RCC 7860 (cell line): ENCODE results near the gene NAGS.
"Not testable (repeated sequence)": the region's sequence is repeated elsewhere in the genome, so short reads cannot be mapped to it uniquely, and the experiment has no call there.

Experiments
- DNase-seq: peaks from one replicate; pipeline ENCODE4 v3.0.0-alpha.2; 2015; ENCODE audit warnings: low spot score
- FAIRE-seq: peaks from 2 replicates; lab custom pipeline; 2012; peaks lifted over from hg19 to GRCh38; lab: Jason Lieb, UNC

NAGS gene

DNA sequence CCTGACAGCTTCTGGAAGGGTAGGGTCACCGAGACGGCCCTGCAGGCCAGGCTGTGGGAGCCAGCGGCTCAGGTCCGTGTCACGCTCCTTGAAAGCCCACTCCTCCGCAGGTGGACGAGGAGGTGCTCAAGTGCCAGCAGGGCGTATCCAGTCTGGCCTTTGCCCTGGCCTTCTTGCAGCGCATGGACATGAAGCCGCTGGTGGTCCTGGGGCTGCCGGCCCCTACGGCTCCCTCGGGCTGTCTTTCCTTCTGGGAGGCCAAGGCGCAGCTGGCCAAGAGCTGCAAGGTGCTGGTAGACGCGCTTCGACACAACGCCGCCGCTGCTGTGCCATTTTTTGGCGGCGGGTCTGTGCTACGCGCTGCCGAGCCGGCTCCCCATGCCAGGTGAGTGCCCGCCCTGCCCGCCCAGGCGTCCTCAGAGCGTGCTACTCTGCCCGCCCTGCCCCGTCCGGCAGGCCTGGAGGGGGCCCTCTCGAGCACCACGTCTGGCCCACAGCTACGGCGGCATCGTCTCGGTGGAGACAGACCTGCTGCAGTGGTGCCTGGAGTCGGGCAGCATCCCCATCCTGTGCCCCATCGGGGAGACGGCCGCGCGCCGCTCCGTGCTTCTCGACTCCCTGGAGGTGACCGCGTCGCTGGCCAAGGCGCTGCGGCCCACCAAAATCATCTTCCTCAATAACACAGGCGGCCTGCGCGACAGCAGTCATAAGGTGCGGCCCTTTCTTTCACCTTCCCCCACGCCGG, 1.3 kb downstream of the NAGS start:
- FAIRE-seq, result no peak

DNA sequence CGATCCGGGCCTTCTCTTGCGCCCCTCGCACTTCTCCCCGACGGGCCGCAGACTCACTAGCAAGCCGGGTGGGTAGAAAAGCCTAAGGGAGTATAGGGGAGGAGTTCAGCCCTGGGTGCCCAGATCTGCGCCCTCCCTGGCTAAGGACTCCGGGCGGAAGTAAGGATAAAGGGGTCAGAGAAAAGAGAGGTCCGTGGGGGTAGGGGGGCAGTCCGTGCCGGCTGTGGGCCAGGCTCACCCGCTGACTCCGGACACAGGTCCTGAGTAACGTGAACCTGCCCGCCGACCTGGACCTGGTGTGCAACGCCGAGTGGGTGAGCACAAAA, 1.8 kb downstream of the NAGS start:
- FAIRE-seq, result no peak
- no peak for DNase-seq

More for the DNA sequence above, 1.3 kb downstream of the NAGS start:
- no peak for DNase-seq

DNA sequence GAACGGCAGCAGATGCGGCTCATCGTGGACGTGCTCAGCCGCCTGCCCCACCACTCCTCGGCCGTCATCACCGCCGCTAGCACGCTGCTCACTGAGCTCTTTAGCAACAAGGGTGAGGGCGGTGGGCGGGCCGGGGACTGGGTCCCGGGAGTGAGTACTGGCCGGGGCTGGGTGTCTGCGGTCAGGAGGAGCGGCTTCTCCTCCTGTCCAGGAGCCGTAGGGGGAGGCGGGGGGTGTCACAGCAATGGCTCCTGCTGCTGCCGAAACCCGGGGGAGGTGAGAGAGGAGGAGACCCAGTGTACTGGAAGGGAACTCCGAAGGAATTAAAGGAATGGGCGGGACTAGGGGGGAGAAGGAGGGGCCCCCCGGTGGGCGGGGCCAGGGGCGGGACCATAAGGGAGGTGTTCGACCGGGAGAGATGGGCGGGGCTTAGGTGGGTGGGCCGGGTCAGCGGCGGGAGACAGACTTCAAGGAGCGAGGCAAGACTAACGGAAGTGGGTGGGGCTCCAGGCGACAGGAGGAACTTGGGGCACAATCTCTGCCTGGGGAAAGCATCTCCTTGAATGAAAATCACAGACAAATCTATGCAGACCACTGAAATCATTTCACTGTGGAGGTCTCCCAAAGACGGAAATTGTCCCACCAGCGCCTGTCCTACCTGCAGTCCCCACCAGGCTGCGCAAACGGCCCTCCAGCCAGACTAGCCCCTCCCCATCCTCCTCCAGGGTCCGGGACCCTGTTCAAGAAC, 2.4 kb downstream of the NAGS start:
- DNase-seq, result peak; percentile 85
- FAIRE-seq, result peak; percentile 14

DNA sequence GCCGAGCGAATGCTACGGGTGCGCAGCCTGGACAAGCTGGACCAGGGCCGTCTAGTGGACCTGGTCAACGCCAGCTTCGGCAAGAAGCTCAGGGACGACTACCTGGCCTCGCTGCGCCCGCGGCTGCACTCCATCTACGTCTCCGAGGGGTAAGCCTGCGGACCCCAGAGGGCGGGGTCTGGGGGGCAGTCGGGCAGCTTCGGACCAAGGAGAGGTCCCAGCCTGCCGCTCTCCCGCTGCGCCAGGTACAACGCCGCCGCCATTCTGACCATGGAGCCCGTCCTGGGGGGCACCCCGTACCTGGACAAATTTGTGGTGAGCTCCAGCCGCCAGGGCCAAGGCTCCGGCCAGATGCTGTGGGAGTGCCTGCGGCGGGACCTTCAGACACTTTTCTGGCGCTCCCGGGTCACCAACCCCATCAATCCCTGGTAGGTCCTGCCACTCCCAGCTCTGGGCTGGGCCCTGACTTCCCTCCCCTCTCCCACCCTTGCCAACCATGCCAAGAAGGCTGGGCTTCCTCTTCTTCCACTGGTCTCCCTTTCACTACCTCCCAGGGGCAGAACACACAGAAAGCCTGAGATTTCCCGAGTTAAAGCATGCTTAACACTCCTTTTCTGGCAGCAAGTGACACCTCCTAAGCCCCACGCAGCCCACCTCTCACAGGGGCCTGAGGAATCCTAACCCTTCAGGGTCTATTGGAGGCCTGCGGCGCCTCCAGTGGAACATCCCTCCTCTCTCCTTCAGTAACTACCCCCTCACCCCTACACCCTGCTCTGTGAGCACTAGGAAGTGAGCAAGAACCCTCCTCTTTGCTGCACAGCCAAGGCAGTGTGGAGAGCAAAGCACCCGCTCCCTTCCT, 3.2 kb downstream of the NAGS start:
- no peak for DNase-seq

DNA sequence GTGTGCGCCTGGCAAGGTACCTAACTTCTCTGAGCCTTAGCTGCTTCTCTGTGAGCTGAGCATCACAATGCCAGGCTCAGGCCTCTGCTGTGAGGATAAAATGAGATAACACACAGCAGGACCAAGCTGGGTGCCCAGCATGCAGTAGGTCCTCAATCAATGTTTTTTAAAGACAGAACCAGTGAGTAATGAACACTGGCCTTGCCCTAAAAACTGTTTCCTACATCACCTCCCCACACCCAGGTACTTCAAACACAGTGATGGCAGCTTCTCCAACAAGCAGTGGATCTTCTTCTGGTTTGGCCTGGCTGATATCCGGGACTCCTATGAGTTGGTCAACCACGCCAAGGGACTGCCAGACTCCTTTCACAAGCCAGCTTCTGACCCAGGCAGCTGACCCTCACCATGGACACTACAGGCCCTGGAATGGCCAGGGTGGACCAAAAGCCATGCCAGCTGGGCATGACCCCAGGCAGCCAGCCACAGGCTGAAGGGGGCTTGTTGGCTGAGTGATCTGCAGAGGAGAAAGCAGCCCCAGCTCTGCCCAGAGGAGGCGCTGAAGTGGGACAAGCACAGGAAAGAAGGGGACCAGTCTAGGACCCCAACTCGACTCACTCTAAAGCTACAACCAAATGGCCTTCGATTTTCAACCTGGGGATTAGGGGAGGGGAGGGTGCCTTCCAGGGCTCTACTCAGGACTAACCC, 3.9 kb downstream of the NAGS start:
- no peak for FAIRE-seq

More for the DNA sequence above, 3.2 kb downstream of the NAGS start:
- FAIRE-seq, result no peak

DNA sequence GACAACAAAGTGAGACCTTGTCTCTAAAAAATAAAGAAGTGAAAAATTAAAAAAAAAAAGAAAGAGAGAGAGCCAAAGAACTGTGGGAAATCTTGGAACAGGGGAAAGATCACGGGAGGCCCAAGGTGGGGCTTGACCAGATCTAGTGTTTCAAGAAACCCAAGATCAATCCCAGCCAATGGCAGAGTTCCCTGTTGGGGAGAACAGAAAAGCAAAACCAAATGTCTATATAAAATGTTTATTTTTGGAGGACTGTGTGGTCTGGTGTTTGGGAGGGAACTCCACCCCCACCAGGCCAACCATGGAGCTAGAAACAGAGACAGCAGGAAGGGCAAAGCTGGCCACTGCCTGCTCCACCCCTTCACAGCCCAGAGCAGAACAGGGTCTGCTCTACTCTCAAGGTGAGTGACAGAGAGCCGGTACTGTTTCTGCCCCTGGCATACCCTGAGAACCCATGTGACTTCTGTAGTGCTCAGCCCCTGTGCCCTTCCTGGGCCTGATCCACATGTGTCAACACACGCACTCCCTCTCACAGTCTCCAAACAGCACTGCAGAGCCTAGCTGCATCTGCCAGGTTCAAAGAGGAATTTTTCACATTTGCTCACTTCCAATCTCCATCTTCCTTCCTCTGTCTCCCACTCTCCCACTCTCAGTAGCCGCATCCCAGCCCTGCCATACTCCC, 6.7 kb downstream of the NAGS start:
- FAIRE-seq, result no peak
- no peak for DNase-seq

More for the DNA sequence above, 3.9 kb downstream of the NAGS start:
- no peak for DNase-seq

DNA sequence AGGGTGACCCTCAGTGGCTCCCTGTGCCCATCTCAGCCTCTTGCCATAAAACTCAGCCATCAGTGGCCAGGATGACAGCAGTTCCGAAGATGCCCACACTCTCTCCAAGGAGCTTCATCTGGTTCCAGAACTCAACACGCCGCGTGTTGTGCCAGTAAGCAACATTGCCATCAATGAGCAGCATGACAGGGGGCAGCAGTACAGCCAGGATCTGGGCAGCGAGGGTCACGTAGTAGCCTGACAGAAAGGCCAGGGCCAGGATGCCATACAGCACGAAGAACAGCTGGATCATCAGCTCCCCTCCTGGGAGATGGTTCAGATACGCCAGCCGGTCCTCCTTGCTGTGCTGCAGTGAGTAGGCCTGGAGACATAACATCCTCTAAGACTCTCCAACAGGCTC, 7.5 kb downstream of the NAGS start:
- no peak for FAIRE-seq

DNA sequence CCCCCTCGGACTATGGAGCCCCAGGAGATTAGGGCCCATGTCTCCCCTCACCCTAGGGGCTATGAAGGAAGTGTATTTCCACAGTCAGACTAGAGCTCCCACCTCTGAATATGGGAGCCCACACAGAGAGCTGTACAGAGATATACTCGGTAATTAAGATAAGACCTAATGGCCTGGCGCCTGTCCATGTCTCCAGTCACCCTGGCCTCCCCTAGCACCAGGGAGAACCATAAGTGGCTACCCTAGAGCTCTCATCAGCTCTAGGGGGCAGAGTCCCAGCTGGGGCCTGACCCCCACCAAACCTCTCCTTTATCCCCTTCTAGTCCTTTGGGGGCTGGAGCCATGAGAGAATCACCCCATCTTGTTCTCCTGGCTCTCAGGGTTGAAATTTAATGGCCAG, 8.0 kb downstream of the NAGS start:
- DNase-seq (no peak), FAIRE-seq (no peak)

More for the DNA sequence above, 7.5 kb downstream of the NAGS start:
- no peak for DNase-seq

DNA sequence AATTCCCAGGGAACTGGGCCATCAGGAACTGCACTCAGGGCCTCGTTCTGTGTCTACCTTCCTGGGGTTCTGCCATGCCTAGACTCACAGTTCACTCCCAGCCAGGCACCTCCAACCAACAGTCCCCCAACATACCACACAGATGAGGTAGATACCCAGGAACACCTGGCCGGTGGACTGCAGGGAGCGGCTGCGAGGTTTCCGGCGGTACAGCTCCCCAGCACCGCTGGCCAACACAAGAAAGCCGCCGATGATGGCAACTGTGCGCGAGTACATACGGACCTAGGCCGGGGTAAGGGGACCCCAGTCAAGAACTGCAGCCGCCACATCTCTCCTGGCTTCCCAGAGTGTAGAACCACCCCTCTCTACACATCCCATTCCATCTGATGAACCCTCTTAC, 8.5 kb downstream of the NAGS start:
- no peak for DNase-seq
- no peak for FAIRE-seq

DNA sequence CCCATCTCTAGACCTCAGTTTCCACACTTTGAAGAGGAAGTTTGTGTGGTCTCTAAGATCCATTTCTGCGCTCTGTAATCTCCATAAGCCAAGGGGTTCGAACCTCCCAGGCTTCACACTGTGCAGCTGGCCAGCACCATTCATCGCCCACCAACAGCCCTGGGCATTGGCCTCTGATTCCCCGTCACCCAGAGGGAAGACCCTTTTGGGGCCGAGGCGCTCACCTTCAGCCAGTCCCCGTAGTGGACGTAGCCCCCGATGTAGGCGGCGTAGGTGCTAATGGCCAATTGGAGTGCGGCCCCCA, 9.7 kb downstream of the NAGS start:
- FAIRE-seq (no peak), DNase-seq (no peak)

DNA sequence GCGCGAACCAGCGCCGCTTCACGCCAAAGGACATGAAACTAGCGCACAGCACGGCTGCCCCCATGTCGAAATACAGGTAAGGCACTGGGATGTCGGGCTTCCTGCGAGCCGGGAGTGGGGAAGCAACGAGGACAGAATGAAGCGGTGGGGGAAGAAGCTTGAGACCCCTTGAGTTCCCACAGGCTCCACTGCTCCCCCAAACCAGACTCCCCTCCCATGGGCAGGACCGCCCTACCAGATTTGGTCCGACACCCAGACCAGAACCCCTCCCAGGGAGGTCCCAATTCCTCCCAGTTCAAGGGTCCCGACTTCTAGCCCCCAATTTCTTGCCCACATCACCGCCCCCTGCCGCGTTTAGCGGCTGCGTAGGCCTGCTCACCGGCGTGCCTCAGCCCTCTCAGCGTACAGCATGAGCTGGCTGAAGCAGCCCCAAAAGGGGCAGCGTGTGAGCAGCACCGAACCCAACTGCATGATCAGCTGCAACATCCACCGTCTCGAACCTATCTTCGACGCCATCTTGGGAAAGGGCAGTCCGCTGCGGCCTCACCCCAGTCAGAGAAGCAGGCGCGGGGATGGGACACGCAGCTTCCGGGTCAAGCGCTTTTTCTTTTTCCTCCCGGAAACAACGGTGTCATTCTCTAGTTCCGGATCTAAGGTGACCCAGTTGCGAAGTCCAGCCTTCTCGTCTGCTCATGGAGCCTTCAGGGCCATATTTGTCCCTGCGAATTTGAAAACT, 10.2 kb downstream of the NAGS start, which contains the start of gene TMEM101:
TMEM101 (minus strand) TSS at position 527 of the 736 bp plus-strand sequence; CDS start at position 516, 11 bp downstream.
- DNase-seq (peak; percentile 79), FAIRE-seq (no peak)

DNA sequence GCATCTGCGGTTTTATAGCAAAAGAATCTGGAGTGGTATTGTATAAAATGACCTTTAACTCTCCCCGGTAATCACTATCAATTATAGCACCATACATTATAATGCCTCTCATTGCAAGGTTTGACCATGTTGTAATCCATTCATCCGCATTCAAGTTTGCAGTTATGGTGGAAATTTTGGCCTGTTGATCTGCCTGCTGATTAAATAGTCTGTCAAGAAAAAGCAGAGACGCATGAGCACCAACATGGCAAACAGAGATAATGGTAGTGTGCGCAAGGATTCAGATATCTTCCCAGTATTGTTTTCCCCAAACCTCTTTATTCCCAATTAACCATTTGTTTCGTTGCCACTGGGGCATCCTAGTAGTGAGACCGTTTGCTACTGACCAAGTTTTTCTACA, 16.8 kb downstream of the NAGS start:
- not testable (repeated sequence) for DNase-seq, FAIRE-seq

DNA sequence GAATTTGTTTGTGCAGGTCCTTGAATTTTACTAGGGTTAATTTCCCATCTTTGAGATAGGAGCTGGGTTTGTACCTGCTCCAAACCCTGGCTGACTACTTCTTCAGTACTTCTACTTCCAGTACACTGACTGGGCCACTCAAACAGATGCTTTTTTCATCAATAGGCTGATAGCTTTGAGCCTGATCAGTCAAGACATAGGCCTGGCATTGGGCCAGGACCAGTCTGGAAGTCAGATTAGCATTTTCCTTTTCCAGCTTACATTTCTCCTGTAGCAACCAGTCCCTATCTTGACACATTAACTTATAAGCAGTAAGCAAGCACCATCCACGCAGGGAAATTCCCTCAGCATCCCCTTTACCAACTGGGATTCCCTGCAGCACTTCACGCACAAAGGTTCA, 17.8 kb downstream of the NAGS start:
- no peak for DNase-seq
- FAIRE-seq, result no peak

DNA sequence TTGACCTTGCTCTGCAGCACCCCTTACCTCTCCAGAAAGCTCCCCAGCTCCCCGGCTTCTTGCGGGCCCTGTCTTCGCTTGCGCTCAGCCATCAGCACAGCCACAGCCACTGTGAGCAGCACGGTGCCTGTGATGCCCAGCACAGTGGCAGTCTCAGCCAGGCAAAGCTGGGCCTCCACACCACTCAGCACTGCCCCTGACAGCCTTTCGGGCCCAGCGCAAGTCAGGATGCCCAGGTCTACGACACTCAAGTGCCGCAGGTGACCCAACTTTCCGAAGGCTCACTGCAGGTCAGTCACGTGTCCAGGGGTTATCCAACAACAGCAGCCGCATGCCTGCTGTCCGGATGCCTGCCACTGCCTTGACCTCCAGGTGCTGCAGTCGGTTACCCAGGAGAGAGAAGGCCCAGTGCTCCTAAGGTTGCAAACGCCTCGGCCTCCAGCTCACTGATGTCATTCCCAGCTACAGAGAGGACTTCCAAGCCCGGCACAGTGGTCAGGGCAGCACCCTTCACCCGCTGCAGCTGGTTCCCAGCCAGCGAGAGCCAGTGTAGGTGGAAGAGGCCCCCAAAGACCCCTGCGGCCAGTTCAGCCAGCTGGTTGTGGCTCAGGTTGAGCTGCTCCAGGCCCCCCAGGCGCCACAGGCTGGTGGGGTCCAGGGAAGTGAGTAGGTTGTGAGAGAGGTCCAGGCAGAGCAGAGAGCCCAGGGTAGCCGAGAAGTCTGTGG, 19.3 kb downstream of the NAGS start:
- FAIRE-seq, result no peak

DNA sequence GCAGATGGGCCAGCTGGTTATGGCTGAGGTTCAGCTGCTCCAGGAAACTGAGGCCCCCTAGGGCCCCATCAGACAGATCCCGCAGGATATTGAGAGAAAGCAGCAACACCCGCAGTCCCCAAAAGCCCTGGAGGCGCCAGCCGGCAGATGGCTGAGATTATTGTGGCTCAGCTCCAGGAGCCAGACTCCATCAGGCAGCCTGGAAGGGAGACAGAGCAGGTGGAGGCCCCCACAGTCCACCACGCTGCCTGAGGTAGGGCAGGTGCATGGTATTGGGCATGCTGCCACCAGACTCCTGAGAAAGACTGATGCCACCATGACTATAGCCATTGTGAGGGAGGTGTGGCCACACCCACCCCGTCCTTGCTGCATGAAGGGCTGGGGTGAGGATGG, 19.8 kb downstream of the NAGS start:
- DNase-seq (no peak), FAIRE-seq (no peak)

More for the DNA sequence above, 19.3 kb downstream of the NAGS start:
- DNase-seq, result no peak

DNA sequence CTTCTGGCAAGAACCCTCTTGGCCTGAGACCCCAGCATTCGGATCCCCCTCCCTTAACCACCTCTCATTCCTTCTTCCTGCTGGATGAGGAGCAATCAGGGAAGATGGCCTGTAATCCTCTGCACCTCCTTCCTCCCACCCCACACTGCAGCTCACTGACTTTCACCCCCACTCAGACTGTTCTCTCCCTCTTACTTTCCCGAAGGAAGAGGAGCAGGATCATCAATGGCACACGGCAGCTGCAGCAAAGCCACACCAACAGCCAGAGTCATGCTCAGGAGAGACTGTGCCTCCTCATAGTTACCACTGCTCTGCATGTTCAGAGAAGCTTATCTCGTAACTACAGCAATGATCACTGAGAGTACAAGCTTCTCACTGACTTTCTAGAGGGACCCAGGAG, 20.4 kb downstream of the NAGS start:
- FAIRE-seq, result no peak
- DNase-seq, result no peak

DNA sequence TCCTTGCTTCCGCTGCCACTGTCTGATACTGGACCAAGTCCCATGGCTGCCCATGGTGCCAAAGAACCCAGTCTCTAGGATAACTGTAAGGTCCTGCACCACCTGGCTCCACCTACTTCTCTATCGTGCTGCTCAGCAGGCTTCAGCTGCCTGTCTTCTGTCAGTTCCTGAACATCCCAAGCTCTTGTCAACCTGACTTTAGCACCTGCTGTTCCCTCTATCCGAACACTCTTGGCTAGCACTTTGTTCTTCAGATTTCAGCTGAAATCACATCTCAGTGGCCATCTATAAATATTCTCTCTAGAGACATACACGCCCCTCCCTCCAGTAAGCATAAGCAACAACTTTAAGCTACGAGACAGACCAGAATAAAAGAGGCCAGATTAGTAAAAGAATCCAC, 25.3 kb downstream of the NAGS start:
- DNase-seq (no peak), FAIRE-seq (no peak)

DNA sequence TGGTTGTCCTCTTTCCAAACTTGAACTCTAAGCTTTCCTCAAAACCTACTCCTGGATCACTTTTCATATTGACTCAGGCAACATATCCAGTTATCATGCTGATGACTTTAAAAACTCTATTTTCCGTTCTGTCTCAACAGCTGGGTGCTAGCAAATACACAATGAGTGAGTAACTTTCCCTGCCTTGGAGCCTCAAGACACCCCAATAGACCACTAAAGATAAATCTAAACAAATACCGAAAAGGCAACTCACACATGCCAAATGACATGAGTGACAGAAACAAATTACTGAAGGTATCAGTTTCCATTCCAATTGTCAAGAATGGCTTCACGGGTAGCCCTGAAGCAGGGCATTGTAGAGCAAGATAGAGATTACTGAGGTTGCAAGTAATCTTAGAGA, 26.1 kb downstream of the NAGS start:
- DNase-seq (no peak), FAIRE-seq (no peak)

DNA sequence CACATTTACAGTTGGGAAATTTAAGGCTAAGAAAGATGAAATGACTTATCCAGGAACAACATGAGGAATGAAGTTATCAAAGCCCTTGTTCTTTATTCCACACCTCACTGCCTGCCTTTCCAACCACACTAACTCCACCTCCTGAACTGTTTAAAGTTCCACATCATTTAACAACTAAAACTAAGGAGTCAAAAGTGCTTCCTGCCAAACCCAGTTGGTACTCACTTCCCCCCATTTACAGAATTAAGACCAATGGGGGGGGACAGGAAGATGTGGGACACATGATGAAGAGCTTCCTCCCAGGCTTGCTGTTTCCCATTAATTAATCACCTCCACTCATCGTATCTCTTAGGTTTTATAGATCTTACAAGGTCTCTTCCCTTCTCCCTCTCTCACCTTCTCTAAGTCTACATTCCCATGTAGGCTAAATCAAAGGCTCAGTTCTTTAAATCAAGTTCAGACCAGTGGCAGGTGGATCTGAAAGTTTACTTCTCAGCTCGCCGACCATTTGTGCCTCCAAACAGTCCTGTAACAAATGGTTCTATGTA, 29.5 kb downstream of the NAGS start:
- DNase-seq, result peak; percentile 12
- FAIRE-seq, result peak; percentile 21
